H1 (cell line): ENCODE results near the gene ZFYVE21. TPM values are rescaled to one million over a fixed set of nuclear protein-coding genes. Genes with fewer than 3 reads are reported as not detected.

Experiments
- ATF3 ChIP-seq: IDR thresholded peaks from 2 replicates; pipeline ENCODE4 v1.6.1; 2011; ENCODE audit warnings: low read depth, mild to moderate bottlenecking, low read length; ENCODE audit not compliant: insufficient read depth
- CREB1 ChIP-seq: IDR thresholded peaks from 2 replicates; pipeline ENCODE4 v1.6.1; 2012; ENCODE audit warnings: inconsistent platforms
- MAFK ChIP-seq: IDR thresholded peaks from 2 replicates; pipeline ENCODE4 v1.6.1; 2012; ENCODE audit warnings: low read depth, mild to moderate bottlenecking, improper control_type of control experiment, low read length
- POLR2A ChIP-seq, 2 experiments: IDR thresholded peaks; 1 replicate in 1 of 2; 2 replicates in 1 of 2; pipeline ENCODE4 v1.6.1; 2011; ENCODE audit warnings: low read depth in 2 of 2, low read length in 2 of 2, mild to moderate bottlenecking in 2 of 2; ENCODE audit errors: control extremely low read depth in 1 of 2
- POLR2AphosphoS5 ChIP-seq: IDR thresholded peaks from 2 replicates; pipeline ENCODE4 v1.6.1; 2011; ENCODE audit warnings: low read depth, low read length
- SUZ12 ChIP-seq: fragments of 200-600 bp; sonication (generic); IDR thresholded peaks from 2 replicates; pipeline ENCODE4 v1.6.1; 2012; ENCODE audit warnings: mild to moderate bottlenecking, inconsistent platforms, low read length, moderate library complexity, mixed read lengths
- polyA plus RNA-seq, 7 experiments: library from polyadenylated mRNA; depleted of rRNA in 3 of 7; stranded (reverse) in 5 of 7; unstranded in 2 of 7; fragments of >200 nt in 5 of 7; fragments of 200-250 nt in 2 of 7; gene quantifications; 1 replicate in 5 of 7; 2 replicates in 1 of 7; 4 replicates in 1 of 7; pipeline versions ENCODE4 v1.2.1 to v1.2.3, GENCODE V29; 2011 to 2013; ENCODE audit warnings: missing spikeins in 2 of 7, mixed read lengths in 2 of 7
- total RNA-seq: library from RNA; stranded (reverse); fragmentation: NEBNext Ultra II Directional; extraction: Animal tissue kit (Norgen Biotek cat#: 25700); gene quantifications from 2 replicates; pipeline ENCODE4 v1.2.1, GENCODE V29; 2021
- TF ChIP-seq, protein P1 (sequence below): fragments of 300-600 bp; sonication (generic); IDR thresholded peaks from 2 replicates; pipeline ENCODE4 v1.7.1; 2012; ENCODE audit warnings: low read length, moderate library complexity, mild to moderate bottlenecking, inconsistent platforms; ENCODE audit not compliant: insufficient replicate concordance

The ZFYVE21 gene
- total and polyA plus RNA-seq, 2 of the 8 experiments (the other 6 are each of a cell fraction or from before 2014, with no cell fraction given): 53.4 to 127 TPM

DNA sequence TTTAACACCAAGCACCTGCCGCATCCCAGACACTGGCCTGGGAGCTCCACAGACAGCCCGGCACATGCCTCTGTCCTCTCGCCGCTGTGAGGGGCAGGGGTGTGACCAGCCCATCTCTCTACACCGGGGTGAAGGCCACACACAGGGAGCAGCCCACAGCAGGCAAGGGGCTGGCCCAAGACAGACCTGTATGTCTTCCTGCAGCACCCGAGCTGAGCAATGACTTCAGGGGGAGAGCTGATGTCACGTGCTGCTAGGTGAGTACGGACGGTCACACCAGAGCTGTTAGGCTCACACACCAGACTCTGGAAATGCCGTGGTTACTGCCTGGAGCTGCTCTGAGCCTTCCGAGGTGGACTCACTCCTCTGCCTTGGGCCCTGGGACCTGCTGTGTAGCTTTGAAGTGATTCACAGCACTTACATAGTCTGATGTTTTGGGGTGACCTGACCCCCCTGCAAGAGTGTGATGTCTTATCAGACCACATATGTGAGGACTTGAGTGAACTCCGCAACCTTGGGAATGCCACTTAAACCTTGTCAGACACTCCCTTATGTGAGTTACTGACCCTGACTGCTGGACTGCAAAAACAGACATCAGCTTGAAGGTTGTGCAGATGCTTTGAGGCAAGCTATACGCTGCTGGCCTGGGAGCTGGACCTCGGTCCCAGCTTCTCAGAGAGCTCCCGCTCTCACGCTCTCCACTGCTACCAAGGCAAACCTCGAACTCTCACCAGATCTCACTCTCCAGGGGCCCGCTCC is 2.1 kb upstream of the ZFYVE21 start (continued):
- TF ChIP-seq, protein P1, sequence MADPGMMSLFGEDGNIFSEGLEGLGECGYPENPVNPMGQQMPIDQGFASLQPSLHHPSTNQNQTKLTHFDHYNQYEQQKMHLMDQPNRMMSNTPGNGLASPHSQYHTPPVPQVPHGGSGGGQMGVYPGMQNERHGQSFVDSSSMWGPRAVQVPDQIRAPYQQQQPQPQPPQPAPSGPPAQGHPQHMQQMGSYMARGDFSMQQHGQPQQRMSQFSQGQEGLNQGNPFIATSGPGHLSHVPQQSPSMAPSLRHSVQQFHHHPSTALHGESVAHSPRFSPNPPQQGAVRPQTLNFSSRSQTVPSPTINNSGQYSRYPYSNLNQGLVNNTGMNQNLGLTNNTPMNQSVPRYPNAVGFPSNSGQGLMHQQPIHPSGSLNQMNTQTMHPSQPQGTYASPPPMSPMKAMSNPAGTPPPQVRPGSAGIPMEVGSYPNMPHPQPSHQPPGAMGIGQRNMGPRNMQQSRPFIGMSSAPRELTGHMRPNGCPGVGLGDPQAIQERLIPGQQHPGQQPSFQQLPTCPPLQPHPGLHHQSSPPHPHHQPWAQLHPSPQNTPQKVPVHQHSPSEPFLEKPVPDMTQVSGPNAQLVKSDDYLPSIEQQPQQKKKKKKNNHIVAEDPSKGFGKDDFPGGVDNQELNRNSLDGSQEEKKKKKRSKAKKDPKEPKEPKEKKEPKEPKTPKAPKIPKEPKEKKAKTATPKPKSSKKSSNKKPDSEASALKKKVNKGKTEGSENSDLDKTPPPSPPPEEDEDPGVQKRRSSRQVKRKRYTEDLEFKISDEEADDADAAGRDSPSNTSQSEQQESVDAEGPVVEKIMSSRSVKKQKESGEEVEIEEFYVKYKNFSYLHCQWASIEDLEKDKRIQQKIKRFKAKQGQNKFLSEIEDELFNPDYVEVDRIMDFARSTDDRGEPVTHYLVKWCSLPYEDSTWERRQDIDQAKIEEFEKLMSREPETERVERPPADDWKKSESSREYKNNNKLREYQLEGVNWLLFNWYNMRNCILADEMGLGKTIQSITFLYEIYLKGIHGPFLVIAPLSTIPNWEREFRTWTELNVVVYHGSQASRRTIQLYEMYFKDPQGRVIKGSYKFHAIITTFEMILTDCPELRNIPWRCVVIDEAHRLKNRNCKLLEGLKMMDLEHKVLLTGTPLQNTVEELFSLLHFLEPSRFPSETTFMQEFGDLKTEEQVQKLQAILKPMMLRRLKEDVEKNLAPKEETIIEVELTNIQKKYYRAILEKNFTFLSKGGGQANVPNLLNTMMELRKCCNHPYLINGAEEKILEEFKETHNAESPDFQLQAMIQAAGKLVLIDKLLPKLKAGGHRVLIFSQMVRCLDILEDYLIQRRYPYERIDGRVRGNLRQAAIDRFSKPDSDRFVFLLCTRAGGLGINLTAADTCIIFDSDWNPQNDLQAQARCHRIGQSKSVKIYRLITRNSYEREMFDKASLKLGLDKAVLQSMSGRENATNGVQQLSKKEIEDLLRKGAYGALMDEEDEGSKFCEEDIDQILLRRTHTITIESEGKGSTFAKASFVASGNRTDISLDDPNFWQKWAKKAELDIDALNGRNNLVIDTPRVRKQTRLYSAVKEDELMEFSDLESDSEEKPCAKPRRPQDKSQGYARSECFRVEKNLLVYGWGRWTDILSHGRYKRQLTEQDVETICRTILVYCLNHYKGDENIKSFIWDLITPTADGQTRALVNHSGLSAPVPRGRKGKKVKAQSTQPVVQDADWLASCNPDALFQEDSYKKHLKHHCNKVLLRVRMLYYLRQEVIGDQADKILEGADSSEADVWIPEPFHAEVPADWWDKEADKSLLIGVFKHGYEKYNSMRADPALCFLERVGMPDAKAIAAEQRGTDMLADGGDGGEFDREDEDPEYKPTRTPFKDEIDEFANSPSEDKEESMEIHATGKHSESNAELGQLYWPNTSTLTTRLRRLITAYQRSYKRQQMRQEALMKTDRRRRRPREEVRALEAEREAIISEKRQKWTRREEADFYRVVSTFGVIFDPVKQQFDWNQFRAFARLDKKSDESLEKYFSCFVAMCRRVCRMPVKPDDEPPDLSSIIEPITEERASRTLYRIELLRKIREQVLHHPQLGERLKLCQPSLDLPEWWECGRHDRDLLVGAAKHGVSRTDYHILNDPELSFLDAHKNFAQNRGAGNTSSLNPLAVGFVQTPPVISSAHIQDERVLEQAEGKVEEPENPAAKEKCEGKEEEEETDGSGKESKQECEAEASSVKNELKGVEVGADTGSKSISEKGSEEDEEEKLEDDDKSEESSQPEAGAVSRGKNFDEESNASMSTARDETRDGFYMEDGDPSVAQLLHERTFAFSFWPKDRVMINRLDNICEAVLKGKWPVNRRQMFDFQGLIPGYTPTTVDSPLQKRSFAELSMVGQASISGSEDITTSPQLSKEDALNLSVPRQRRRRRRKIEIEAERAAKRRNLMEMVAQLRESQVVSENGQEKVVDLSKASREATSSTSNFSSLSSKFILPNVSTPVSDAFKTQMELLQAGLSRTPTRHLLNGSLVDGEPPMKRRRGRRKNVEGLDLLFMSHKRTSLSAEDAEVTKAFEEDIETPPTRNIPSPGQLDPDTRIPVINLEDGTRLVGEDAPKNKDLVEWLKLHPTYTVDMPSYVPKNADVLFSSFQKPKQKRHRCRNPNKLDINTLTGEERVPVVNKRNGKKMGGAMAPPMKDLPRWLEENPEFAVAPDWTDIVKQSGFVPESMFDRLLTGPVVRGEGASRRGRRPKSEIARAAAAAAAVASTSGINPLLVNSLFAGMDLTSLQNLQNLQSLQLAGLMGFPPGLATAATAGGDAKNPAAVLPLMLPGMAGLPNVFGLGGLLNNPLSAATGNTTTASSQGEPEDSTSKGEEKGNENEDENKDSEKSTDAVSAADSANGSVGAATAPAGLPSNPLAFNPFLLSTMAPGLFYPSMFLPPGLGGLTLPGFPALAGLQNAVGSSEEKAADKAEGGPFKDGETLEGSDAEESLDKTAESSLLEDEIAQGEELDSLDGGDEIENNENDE: no peak
- TF ChIP-seq CREB1 (no peak), MAFK (no peak), POLR2AphosphoS5 (0 out of 2 replicates have a peak, but pooled peaks have one; percentile 12), SUZ12 (no peak), POLR2A (IDR thresholded peaks at IDR 0.05; ENCODE audit: control extremely low read depth in 1 of 2, low read depth in 2 of 2, low read length in 2 of 2) (peak in 1 of 2 experiments; percentile 43; a peak in 1 of 3 replicates), ATF3 (no peak)
